GM12878 (cell line): Measurements from ENCODE around the gene CCRL2. TPM values are rescaled to one million over a fixed set of nuclear protein-coding genes. Genes with fewer than 3 reads are reported as not detected.

Experiments
- ATAC-seq: fragments of 200-7000 bp; cut with Tn5 transposase; 3 replicates; pipeline ENCODE4 v1.9.1; 2020; ENCODE audit warnings: mild to moderate bottlenecking, moderate library complexity
- BruUV-seq: library from RNA; stranded (reverse); fragments of 400-500 nt; replicated peaks from 2 replicates; lab custom pipeline; 2021; lab: Mats Ljungman, UMichigan
- CTCF ChIA-PET: fragments of 300-600 bp; sonication (Branson Sonifier 250); formaldehyde crosslinking; extraction: SDS; loops from one replicate; lab custom pipeline; 2021; ENCODE audit warnings: inconsistent platforms; lab: Yijun Ruan, JAX
- POLR2A ChIA-PET: fragments of 350-600 bp; formaldehyde crosslinking; extraction: SDS; loops from one replicate; lab custom pipeline; 2021; ENCODE audit warnings: inconsistent platforms; lab: Charles Lee
- RAD21 ChIA-PET: fragments of 300-600 bp; sonication (Branson Sonifier 250); formaldehyde crosslinking; loops from one replicate; lab custom pipeline; 2023; ENCODE audit warnings: antibody characterized with exemption; ENCODE audit not compliant: unreplicated experiment; lab: Charles Lee
- SMC1A ChIA-PET: fragments of 300-600 bp; sonication (Branson Sonifier 250); formaldehyde crosslinking; loops from one replicate; lab custom pipeline; 2023; ENCODE audit not compliant: unreplicated experiment, uncharacterized antibody; lab: Charles Lee
- DNase-seq: peaks from one replicate; pipeline ENCODE4 v3.0.0-alpha.2; 2011; ENCODE audit warnings: low read depth, low spot score
- FAIRE-seq: peaks from 3 replicates; lab custom pipeline; 2011; peaks lifted over from hg19 to GRCh38; lab: Jason Lieb, UNC
- H2AFZ ChIP-seq: 2 replicates; pipeline ENCODE4 v1.6.0; 2011; ENCODE audit warnings: low read depth, low read length, control low read depth; ENCODE audit not compliant: control insufficient read depth
- H3K27ac ChIP-seq: 2 replicates; pipeline ENCODE4 v1.5.1; 2011; ENCODE audit warnings: control low read depth; ENCODE audit not compliant: control insufficient read depth, insufficient read depth
- H3K27me3 ChIP-seq, 2 experiments: replicated peaks in 1 of 2; 2 replicates each; pipeline versions ENCODE4 v1.6.0 to v1.6.1; 2011; ENCODE audit warnings: low read length in 1 of 2; ENCODE audit not compliant: control insufficient read depth in 2 of 2, insufficient read depth in 2 of 2
- H3K36me3 ChIP-seq, 2 experiments: 2 replicates each; pipeline ENCODE4 v1.5.1; 2011; ENCODE audit warnings: low read length in 1 of 2; ENCODE audit not compliant: control insufficient read depth in 2 of 2, insufficient read depth in 2 of 2
- H3K4me1 ChIP-seq: 2 replicates; pipeline ENCODE4 v1.6.1; 2011; ENCODE audit warnings: mild to moderate bottlenecking, low read length, moderate library complexity, mixed read lengths; ENCODE audit not compliant: control insufficient read depth, insufficient read depth
- H3K4me2 ChIP-seq: 2 replicates; pipeline ENCODE4 v1.6.0; 2011; ENCODE audit warnings: control low read depth; ENCODE audit not compliant: control insufficient read depth, insufficient read depth
- H3K4me3 ChIP-seq: fragments of 200-600 bp; sonication (generic); 2 replicates; pipeline ENCODE4 v1.5.1; 2016
- H3K79me2 ChIP-seq: 2 replicates; pipeline ENCODE4 v1.6.0; 2011; ENCODE audit warnings: low read length; ENCODE audit not compliant: control insufficient read depth, insufficient read depth
- H3K9ac ChIP-seq: 2 replicates; pipeline ENCODE4 v1.8.0; 2011; ENCODE audit warnings: low read length, control low read depth, mixed read lengths; ENCODE audit not compliant: control insufficient read depth, insufficient read depth
- H3K9me3 ChIP-seq: replicated peaks from 3 replicates; pipeline ENCODE4 v1.5.1; 2011; ENCODE audit warnings: mild to moderate bottlenecking, low read length; ENCODE audit not compliant: control insufficient read depth, insufficient read depth
- H4K20me1 ChIP-seq: 2 replicates; pipeline ENCODE4 v1.6.0; 2011; ENCODE audit not compliant: control insufficient read depth, insufficient read depth
- BCL11A ChIP-seq: IDR thresholded peaks from 2 replicates; pipeline ENCODE4 v1.6.1; 2011; ENCODE audit warnings: low read depth, low read length
- BCL3 ChIP-seq: IDR thresholded peaks from 2 replicates; pipeline ENCODE4 v1.6.1; 2011; ENCODE audit warnings: borderline replicate concordance, low read depth, mild to moderate bottlenecking, moderate library complexity, low read length; ENCODE audit not compliant: insufficient read depth, poor library complexity, severe bottlenecking
- DPF2 ChIP-seq: fragments of 450-650 bp; IDR thresholded peaks from 2 replicates; pipeline ENCODE4 v1.6.1; 2017; ENCODE audit warnings: mild to moderate bottlenecking
- EED ChIP-seq: sonication (generic); IDR thresholded peaks from 2 replicates; pipeline ENCODE4 v1.6.1; 2016; ENCODE audit warnings: antibody characterized with exemption, low read depth
- EGR1 ChIP-seq, 2 experiments: IDR thresholded peaks; 1 replicate in 1 of 2; 2 replicates in 1 of 2; pipeline ENCODE4 v1.6.1; 2011 to 2012; ENCODE audit warnings: low read depth in 2 of 2, low read length in 2 of 2, borderline replicate concordance in 1 of 2, mild to moderate bottlenecking in 1 of 2, moderate library complexity in 1 of 2
- HDGF ChIP-seq: fragments of 450-650 bp; IDR thresholded peaks from 2 replicates; pipeline ENCODE4 v1.6.1; 2016; ENCODE audit warnings: antibody characterized with exemption
- IKZF1 ChIP-seq: fragments of 450-650 bp; conservative IDR thresholded peaks from 2 replicates; pipeline ENCODE4 v1.6.1; 2017; ENCODE audit warnings: antibody characterized with exemption, mild to moderate bottlenecking
- IKZF2 ChIP-seq, 2 experiments: fragments of 450-650 bp; IDR thresholded peaks; 2 replicates each; pipeline ENCODE4 v1.6.1; 2017; ENCODE audit warnings: mild to moderate bottlenecking in 2 of 2, moderate library complexity in 2 of 2
- KAT2A ChIP-seq: conservative IDR thresholded peaks from 2 replicates; pipeline ENCODE4 v1.6.1; 2011; ENCODE audit warnings: low read depth, low read length; ENCODE audit not compliant: control insufficient read depth
- MAX ChIP-seq: IDR thresholded peaks from 2 replicates; pipeline ENCODE4 v1.6.1; 2012; ENCODE audit warnings: low read depth, low read length, improper control_type of control experiment
- NR2F1 ChIP-seq: fragments of 450-650 bp; conservative IDR thresholded peaks from 2 replicates; pipeline ENCODE4 v1.6.1; 2017; ENCODE audit warnings: mild to moderate bottlenecking
- PAX5 ChIP-seq: IDR thresholded peaks from 2 replicates; pipeline ENCODE4 v1.6.1; 2011; ENCODE audit warnings: low read depth, low read length, borderline replicate concordance
- RUNX3 ChIP-seq: IDR thresholded peaks from 2 replicates; pipeline ENCODE4 v1.6.1; 2012; ENCODE audit warnings: low read length, inconsistent platforms
- SP1 ChIP-seq: IDR thresholded peaks from one replicate; pipeline ENCODE4 v1.6.1; 2011; ENCODE audit warnings: low read depth, low read length
- SPI1 ChIP-seq: IDR thresholded peaks from 2 replicates; pipeline ENCODE4 v1.6.1; 2011; ENCODE audit warnings: low read depth, mild to moderate bottlenecking, low read length, moderate library complexity, borderline replicate concordance; ENCODE audit not compliant: insufficient read depth
- SREBF2 ChIP-seq: IDR thresholded peaks from 2 replicates; pipeline ENCODE4 v1.6.1; 2012; ENCODE audit warnings: mild to moderate bottlenecking, low read length
- SUZ12 ChIP-seq: fragments of 200-600 bp; sonication (generic); IDR thresholded peaks from one replicate; pipeline ENCODE4 v1.6.1; 2018; ENCODE audit warnings: antibody characterized with exemption, mild to moderate bottlenecking; ENCODE audit not compliant: unreplicated experiment
- TCF12 ChIP-seq: IDR thresholded peaks from 2 replicates; pipeline ENCODE4 v1.6.1; 2011; ENCODE audit warnings: low read depth, mild to moderate bottlenecking, low read length
- TCF3 ChIP-seq: IDR thresholded peaks from 2 replicates; pipeline ENCODE4 v1.6.1; 2012; ENCODE audit warnings: low read depth, mild to moderate bottlenecking, low read length, borderline replicate concordance; ENCODE audit not compliant: insufficient read depth
- ZBTB40 ChIP-seq: fragments of 450-650 bp; IDR thresholded peaks from 2 replicates; pipeline ENCODE4 v1.6.1; 2016; ENCODE audit warnings: mild to moderate bottlenecking, moderate library complexity, borderline replicate concordance
- ZNF217 ChIP-seq: fragments of 450-650 bp; IDR thresholded peaks from 2 replicates; pipeline ENCODE4 v1.6.1; 2017; ENCODE audit warnings: antibody characterized with exemption, mild to moderate bottlenecking
- WGBS: methylation state at CpG from one replicate; pipeline ENCODE4 v1.1.6; 2016; ENCODE audit warnings: low lambda C conversion rate; ENCODE audit not compliant: insufficient replicate concordance, insufficient coverage; ENCODE audit errors: missing lambda C conversion rate; 5-methylcytosine and 5-hydroxymethylcytosine counted together
- in situ Hi-C: fragments of 300-500 bp; cut with MboI; formaldehyde crosslinking; loops from 9 replicates; pipeline ENCODE4 v1.14.3; 2018; ENCODE audit warnings: mixed read lengths
- intact Hi-C: fragments of 100-400 bp; cut with micrococcal nuclease; formaldehyde crosslinking; loops from one replicate; pipeline ENCODE4 v1.14.2; 2022; ENCODE audit not compliant: unreplicated experiment
- polyA plus RNA-seq, 11 experiments: library from polyadenylated mRNA; depleted of rRNA in 4 of 11; unstranded in 6 of 11; stranded (reverse) in 5 of 11; fragments of >200 nt; fragmentation: Nextera tagmentation in 4 of 11; fragmentation: Illumina TruSeq in 1 of 11; extraction: Ambion mirVana in 4 of 11; extraction: Trizol in 1 of 11; gene quantifications; 1 replicate in 1 of 11; 2 replicates in 10 of 11; pipeline versions ENCODE4 v1.2.1 to v1.2.3, GENCODE V29; 2011 to 2016; ENCODE audit warnings: inconsistent platforms in 2 of 11, missing spikeins in 2 of 11, low read depth in 1 of 11
- total RNA-seq, 4 experiments: library from RNA; depleted of rRNA in 3 of 4; stranded (reverse); fragments of >200 nt in 3 of 4; fragmentation: Illumina TruSeq in 1 of 4; extraction: Trizol in 1 of 4; gene quantifications; 2 replicates each; pipeline versions ENCODE4 v1.2.1 to v1.2.3, GENCODE V29; 2013 to 2021

Gene CCRL2
- total and polyA plus RNA-seq, 10 of the 15 experiments (the other 5 are each of a cell fraction or from before 2014, with no cell fraction given): 0.04 to 2.5 (median 1.8) TPM

GRCh38 chr3:46386205-46386604, 20.9 kb upstream of the CCRL2 start:
- Histone ChIP-seq H3K9ac (no peak overlapping the region), H3K27ac (no peak overlapping the region), H3K27me3 (no peaks in the 10 kb centered on the region), H4K20me1 (no peaks in the 10 kb centered on the region), H3K4me3 (no peak overlapping the region), H2AFZ (no peak overlapping the region; the same call in 1 of the 2 replicates), H3K4me2 (peak overlapping the region; percentile 19), H3K36me3 (no peaks in the 10 kb centered on the region), H3K79me2 (no peaks in the 10 kb centered on the region), H3K4me1 (peaks cover 14% of the 10 kb centered on the region), H3K9me3 (peaks cover 4% of the 10 kb centered on the region; the same call in 2 of the 3 replicates)
- FAIRE-seq (no peak), DNase-seq (no peak), ATAC-seq (peak; percentile 30; the same call in 2 of the 3 replicates)
- intact Hi-C loops: no loop called here
- in situ Hi-C loops: no loop called here
- BruUV-seq: no TSS peak
- SMC1A ChIA-PET: interaction anchor here (1.7 to 8.6 kb wide), 2 partner anchors 16 to 21 kb away, joined by 4 to 62 read pairs; partner anchors contain the start of genes CCR5 and CCRL2
- RAD21 ChIA-PET: interaction anchor here (3.3 kb wide), 1 partner anchor 17 kb away, joined by 18 read pairs; the partner anchor contains the start of gene CCR5
- 13% methylated on average over 4 of the region's 4 CpGs for WGBS
- POLR2A ChIA-PET: no interaction called here
- CTCF ChIA-PET: interaction anchor here (1.3 to 21.1 kb wide), 4 partner anchors 9 to 301 kb away, joined by 3 to 714 read pairs (median 22); partner anchors contain the start of gene CCR5
- TF ChIP-seq IKZF2 (IDR thresholded peaks at IDR 0.05) (peak; percentile 62 to 66; a peak in 2 of 4 replicates), BCL11A (0 out of 2 replicates have a peak, but pooled peaks have one; percentile 8), IKZF1 (peak; percentile 65), TCF12 (peak; percentile 40; the same call in 1 of the 2 replicates), KAT2A (no peak), RUNX3 (no peak), TCF3 (no peak), SPI1 (no peak), SREBF2 (no peak), EGR1 (IDR thresholded peaks at IDR 0.05; ENCODE audit: borderline replicate concordance in 1 of 2, low read depth in 2 of 2, low read length in 2 of 2) (no peak), HDGF (no peak), PAX5 (no peak), ZNF217 (no peak), BCL3 (no peak), ZBTB40 (no peak), EED (0 out of 2 replicates have a peak, but pooled peaks have one; percentile 18), MAX (no peak), DPF2 (peak; percentile 21; the same call in 1 of the 2 replicates), NR2F1 (no peak), SUZ12 (no peak), SP1 (no peak)
